HG02884 (cell line): ENCODE measurements around the gene SH2D2A.
"Not testable (repeated sequence)": the region's sequence is repeated elsewhere in the genome, so short reads cannot be mapped to it uniquely, and the experiment has no call there.

Source experiments
- ATAC-seq: cut with Tn5 transposase; IDR thresholded peaks from one replicate; pipeline ENCODE4 v1.9.1; 2021; ENCODE audit warnings: mild to moderate bottlenecking, moderate library complexity; ENCODE audit not compliant: unreplicated experiment

The SH2D2A gene

DNA sequence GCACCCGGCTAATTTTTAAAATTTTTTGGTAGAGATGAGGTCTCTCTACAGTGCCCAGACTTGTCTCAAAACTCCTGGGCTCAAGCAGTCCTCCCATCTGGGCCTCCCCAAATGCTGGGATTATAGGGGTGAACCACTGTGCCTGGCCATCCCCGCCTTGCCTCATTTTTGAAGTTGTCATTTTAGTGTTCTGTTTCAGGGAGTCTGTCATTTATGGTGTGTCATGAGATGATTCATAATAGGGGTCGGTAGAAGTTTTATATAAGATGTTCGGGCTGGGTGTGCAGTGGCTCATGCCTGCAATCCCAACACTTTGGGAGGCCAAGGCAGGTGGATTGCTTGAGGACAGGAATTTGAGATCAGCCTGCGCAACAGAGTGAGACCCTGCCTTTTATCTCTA, 40.8 kb downstream of the SH2D2A start:
- ATAC-seq = no peak

DNA sequence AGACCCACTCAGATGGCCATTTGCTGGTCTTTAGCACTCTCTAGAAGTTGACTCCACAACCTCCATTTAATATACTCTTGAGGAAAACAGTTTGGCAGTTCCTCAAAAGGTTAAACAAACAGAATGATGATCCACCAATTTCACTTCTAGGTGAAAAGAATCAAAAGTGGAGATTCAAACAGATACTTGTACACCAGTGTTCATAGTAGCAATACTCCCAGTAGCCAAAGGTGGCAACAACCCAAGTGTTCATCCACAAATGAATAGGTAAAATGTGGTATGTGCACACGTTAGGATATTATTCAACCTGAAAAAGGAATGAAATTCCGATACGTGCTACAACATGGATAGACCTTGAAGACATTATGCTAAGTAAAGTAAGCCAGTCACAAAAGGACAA, 43.0 kb downstream of the SH2D2A start:
- ATAC-seq = no peak

DNA sequence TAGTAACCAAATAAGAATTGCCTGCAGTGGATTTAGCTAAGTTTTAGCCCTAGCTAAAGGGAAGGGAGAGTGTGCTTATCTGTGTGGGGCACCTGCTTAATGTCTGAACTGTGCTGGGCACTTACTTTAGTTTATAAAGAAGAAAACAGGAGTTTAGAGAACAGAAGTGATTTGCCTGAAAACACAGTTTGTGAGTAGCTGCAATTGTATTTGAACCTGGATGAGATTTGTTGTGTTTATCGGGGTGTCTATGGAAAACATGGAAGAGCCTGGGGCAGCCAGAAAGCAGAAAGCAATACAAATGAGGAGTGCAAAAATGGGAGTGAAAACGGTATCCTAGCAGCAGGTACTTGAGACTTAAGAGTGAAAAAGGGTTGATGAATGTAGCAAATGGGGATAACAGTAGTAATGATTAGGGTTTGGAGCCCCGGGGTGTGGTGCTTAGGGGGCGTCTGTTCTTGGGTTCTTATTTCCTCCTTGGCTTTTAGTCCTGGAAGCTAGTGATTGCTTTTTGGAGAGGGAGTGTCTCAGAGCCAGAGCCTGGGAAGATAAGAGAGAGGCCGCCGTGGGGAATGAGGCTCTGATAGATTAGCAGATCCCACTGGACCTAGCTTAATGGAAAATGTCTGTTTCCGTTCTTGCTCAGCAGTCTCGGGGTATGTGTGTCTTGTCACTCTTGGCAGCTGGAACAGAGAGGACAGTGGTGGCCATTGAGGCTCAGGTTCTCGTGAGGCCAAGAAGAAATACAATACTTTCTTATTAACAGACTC, 43.7 kb downstream of the SH2D2A start:
- no peak for ATAC-seq

DNA sequence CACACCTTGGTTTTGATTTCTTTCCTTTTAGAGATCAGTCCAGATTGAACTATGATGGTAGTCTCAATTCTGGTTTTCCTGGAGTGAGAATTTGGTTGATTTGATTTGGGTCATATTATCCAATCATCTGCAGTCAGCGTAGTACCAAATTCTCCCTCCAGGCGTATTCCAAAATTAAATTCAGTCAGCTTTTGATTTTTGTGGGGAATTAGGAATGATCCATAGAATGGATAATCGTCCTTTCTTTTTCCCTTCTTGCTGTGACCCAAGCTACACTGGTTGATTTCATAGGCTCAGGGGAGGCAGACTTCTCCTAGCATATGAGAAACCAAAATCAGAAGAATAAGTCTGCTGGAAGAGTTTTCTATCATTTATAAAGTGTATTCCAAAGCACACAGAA, 44.4 kb downstream of the SH2D2A start:
- no peak for ATAC-seq

DNA sequence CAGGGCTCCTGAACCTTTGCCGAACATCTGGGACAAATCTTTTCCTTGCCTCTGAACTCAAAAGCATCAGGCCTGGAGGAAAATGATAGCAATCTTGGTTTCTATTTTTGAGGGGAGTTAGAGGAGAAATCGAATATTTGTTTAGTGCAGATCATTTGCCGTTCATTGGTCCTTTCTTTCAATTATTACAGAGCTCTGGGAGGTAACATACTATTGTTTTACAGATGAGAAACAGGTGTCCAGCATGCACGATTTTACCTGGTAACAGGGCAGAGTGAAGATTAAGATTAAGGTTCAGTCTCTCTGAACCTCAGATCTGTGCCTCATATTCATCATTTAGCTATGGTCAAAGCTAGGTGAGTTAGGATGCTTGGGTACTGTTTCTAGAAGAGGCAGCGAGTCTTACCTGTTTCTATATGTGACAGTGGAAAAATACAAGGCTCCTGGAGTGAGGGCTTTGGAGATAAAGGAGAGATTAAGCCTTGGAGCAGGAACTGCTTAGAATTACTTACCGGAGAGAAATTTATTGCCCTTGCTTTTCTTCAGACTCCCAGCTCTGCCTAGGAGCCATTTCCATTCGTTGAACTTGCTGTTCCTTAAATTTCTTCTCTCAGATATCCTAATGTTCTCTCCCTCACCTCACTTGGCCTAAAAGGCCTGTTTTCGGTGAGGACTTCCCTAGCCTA, 47.9 kb downstream of the SH2D2A start:
- no peak for ATAC-seq

DNA sequence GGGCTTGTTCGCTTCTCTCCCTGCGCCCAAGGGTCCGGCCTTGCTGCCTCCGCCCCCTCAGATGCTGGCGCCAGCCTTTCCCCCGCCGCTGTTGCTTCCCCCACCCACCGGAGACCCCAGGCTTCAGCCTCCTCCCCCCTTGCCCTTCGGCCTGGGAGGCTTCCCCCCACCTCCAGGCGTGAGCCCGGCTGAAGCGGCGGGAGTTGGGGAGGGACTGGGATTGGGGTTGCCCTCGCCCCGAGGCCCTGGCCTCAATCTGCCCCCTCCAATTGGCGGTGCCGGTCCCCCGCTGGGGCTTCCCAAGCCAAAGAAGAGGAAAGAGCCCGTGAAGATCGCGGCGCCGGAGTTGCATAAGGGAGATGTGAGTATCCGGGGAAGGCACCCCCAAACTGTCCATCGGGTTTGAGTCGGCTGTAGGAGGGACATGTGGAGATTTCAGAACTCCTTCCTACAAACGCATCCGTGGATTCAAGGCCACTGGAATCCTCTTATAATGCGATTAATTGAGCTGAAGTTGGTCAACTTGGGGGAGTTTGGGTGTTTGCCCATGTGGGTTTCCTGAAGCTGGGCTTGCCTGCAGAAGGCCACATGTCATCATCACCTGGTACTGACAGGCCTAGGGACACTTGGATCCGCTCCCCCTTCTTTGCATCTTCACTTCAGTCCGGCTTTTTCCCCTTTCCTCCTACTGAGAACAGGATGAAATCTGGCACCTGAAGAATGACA, 48.6 kb downstream of the SH2D2A start:
- peak; percentile 1 for ATAC-seq

DNA sequence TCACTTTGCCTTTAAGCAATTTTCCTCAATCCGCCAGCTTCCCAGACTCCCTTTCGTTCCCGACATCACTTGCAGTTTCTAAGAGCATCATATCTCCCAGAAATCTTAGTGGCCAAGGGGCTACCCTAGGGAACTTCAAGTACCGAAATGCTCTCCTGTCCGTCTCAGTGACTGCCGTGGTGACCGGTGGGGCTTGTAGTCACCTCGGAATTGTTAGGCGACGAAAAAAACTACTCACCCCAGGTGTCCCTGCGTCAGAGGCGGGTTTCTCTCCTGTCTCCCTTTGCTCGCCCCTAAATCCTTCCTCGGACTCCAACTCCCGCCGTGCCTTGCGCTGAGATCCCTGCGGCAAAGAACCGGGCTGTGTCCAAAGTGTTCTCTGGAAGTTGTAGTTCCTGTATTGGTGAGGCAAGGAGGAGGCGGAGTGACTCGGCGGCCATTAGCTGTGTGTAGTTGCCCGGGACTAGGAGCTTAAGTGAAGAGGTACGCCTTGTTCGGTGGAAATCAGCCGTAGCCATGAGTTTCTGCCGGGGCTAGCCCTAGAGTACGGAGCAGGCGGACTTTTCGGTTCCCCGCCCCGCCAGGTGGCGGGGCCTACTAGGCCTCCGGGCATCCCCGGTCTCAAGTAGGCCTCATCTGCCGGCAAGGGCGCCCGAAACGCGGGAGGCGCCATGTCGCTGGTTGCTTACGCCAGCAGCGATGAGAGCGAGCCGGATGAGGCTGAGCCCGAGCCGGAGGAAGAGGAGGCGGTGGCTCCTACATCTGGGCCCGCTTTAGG, 49.4 kb downstream of the SH2D2A start, which contains the start of gene PRCC:
Gene PRCC (plus strand): TSS at position 435 of the 778 bp plus-strand sequence. CDS start 237 bp downstream, at position 672.
- ATAC-seq = peak; percentile 86

DNA sequence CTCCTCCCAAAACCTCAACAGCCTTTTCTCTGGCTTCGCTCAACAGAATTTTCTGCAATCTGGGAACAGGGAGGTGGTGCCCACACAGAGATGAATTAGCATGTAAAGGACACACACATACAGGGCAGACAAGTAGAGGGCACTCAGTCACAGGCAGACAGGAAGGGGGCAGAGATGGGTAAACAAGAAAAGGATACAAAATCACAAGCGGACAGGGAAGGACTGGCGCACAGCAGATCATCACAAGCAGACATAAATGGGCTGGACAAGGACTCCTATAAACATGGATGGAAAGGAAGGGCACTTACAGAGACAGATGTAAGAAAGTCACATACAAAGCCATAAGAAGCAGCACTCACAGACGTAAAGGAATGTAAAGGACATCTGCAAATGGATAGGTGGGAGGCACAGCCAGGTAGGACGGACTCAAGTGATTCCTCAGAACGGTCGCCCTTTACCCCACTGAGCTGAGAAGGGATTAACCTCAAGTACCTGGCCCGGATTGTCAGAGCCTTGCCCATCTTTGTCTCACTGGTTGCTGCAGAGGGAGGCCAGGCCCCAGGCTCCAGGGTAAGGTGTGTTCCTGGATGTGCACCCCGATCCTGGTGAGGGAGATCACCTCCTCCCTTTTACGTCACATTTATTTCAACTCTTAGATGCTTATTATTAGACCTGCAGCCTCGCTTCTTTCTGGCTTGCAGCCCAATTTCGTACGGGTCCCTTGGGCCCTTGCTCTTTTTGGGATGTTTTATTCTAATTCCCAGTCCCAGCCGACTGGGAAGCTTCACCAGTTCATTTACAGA, 50.1 kb downstream of the SH2D2A start:
- ATAC-seq = peak; percentile 9

DNA sequence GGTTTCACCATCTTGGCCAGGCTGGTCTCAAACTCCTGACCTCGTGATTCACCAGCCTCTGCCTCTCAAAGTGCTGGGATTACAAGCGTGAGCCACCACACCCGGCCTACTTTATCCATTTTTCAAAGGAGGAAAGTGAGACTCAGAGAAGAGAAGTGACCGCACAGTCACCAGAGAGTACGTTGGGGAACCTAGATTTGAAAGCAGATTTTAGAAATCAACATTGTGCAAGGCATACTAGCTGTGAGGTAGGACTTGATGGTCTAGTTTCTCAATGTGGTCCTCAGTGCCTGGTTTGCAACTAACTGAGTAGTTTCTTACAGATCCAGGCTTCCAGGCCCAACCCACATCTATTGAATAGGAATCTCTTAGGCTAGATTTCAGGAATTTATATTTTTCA, 51.0 kb downstream of the SH2D2A start:
- ATAC-seq = no peak

DNA sequence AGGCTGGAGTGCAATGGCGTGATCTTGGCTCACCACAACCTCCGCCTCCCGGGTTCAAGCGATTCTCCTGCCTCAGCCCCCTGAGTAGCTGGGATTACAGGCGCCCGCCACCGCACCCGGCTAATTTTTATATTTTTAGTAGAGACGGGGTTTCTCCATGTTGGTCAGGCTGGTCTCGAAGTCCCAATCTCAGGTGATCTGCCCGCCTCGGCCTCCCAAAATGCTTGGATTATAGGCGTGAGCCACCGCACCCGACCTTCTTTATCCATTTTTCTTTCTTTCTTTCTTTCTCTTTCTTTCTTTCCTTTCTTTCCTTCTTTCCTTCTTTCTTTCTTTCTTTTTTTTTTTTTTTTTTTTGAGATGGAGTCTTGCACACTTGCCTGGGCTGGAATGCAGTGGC, 51.5 kb downstream of the SH2D2A start:
- ATAC-seq = not testable (repeated sequence)

DNA sequence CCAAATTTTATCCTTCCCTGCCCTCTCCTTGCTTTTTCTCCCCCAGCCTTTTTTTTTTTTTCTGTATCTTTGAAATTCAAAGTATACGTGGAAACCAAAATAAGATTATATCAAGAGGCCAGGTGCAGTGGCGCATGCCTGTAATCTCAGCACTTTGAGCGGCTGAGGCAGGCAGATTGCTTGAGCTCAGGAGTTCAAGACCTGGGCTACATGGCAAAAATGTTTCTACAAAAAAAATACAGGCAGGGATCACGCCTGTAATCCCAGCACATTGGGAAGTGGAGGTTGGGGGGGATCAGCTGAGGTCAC, 55.9 kb downstream of the SH2D2A start:
- no peak for ATAC-seq

DNA sequence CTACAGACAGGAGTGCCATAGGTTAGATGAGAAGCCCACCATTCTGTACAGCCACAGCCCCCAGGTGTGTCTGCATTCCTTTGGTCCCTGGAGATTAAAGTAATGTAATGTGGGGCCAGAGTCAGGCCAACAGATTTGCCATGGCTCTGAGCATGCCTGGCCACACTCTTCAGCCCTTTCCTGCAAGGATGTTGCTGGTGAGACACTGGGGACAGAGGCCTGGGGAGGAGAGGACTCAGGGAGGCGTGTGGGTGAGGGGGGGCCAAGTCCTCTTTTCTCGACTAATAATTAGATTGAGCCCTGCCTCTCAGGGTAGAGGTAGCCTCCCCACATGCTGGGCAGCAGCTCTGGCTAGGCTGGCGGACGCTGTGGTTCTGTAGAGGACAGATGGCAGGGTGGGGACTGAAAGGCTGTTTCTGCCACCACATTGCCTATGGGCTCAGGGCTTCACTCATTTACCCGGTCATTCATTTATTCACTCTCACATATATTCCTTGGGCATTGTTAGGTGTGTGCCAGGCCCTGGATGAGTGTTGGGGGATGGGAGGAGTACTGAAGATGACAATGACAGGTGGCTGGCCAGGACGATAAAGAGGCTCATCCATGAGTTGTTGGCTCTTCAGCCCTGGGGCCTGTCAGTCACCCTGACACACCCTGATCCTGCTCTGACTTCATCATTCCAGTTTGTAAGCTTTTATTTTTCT, 56.4 kb downstream of the SH2D2A start:
- no peak for ATAC-seq

DNA sequence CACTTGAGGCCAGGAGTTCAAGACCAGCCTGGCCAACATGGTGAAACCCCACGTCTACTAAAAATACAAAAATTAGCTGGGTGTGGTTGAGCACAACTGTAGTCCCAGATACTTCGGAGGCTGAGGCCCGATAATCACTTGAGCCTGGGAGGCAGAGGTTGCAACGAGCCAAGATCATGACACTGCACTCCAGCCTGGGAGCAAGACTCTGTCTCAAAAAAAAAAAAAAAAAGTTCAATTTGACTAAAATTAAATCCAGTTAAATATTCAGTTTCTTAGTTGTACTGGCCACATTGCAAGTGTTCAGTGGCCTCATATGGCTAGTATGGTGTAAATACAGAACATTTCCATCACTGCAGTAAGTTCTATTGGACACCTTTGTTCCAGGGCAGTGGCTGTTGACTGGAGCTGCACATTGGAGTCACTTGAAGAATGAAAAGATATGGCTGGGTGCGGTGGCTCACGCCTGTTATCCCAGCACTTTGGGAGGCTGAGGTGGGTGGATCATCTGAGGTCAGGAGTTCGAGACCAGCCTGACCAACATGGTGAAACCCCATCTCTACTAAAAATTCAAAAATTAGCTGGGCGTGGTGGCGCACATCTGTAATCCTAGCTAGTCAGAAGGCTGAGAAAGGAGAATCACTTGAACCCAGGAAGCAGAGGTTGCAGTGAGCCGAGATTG, 58.9 kb downstream of the SH2D2A start:
- ATAC-seq = not testable (repeated sequence)

DNA sequence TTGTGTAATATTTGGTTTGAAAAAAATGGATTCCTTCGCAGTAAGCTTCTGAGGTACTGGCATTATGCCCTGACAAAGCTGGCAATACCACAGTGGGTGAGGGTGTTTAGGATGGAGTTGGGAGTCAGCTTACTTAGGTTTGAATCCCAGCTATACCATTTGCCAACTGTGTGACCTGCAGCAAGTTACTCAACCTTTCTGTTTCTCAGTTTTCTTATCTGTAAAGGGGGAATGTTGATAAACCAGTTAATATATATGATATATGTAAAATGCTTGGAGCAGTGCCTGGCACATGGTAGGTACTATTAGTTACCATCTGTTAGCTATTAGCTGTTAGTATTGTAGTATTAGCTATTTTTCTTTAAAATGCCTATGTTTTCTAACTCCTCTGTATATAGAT, 60.3 kb downstream of the SH2D2A start:
- ATAC-seq = no peak
